WTC11 (cell line): ENCODE measurements around the gene ZNF564. TPM values are rescaled to one million over a fixed set of nuclear protein-coding genes. Genes with fewer than 3 reads are reported as not detected.

ENCODE experiments used
- ATAC-seq: fragments of 200-7000 bp; cut with Tn5 transposase; 2 replicates; pipeline ENCODE4 v1.10.0; 2021; ENCODE audit warnings: mild to moderate bottlenecking, moderate library complexity
- CTCF ChIA-PET: fragments of 300-600 bp; sonication (Branson Sonifier 250); formaldehyde crosslinking; loops from one replicate; lab custom pipeline; 2021; ENCODE audit warnings: antibody characterized with exemption; lab: Charles Lee
- POLR2A ChIA-PET: fragments of 350-600 bp; sonication (Branson Sonifier 250); formaldehyde crosslinking; loops from one replicate; lab custom pipeline; 2021; ENCODE audit warnings: antibody characterized with exemption; lab: Charles Lee
- DNase-seq: peaks from one replicate; pipeline ENCODE4 v3.0.0; 2021; ENCODE audit warnings: low spot score
- H3K27ac Mint-ChIP-seq: 2 replicates; pipeline ENCODE4 v1.8.0; 2021; ENCODE audit warnings: mixed read lengths
- H3K27me3 Mint-ChIP-seq: 2 replicates; pipeline ENCODE4 v1.8.0; 2021; ENCODE audit warnings: low read depth, mild to moderate bottlenecking, moderate library complexity, mixed read lengths
- H3K36me3 Mint-ChIP-seq: 2 replicates; pipeline ENCODE4 v1.8.0; 2021; ENCODE audit warnings: mixed read lengths
- H3K4me1 Mint-ChIP-seq: 2 replicates; pipeline ENCODE4 v1.8.0; 2022; ENCODE audit warnings: mixed read lengths
- H3K4me3 Mint-ChIP-seq: 2 replicates; pipeline ENCODE4 v1.8.0; 2021; ENCODE audit warnings: mild to moderate bottlenecking, moderate library complexity, mixed read lengths
- H3K9me3 Mint-ChIP-seq: 2 replicates; pipeline ENCODE4 v1.8.0; 2021; ENCODE audit warnings: mixed read lengths
- AFF4 ChIP-seq: sonication (generic); formaldehyde crosslinking; IDR thresholded peaks from 2 replicates; pipeline ENCODE4 v1.8.1; 2023; ENCODE audit warnings: mild to moderate bottlenecking, missing genetic modification reagents, borderline replicate concordance
- AR ChIP-seq: fragments of 250-450 bp; sonication (Bioruptor Pico); IDR thresholded peaks from 2 replicates; pipeline ENCODE4 v1.9.0; 2021; ENCODE audit warnings: mild to moderate bottlenecking
- ATF2 ChIP-seq: sonication (generic); formaldehyde crosslinking; IDR thresholded peaks from 2 replicates; pipeline ENCODE4 v1.8.1; 2022; ENCODE audit warnings: low read depth, missing genetic modification reagents, borderline replicate concordance
- ATF3 ChIP-seq: sonication (generic); formaldehyde crosslinking; conservative IDR thresholded peaks from 2 replicates; pipeline ENCODE4 v1.8.1; 2022; ENCODE audit warnings: mild to moderate bottlenecking, missing genetic modification reagents
- CBFB ChIP-seq: sonication (generic); formaldehyde crosslinking; IDR thresholded peaks from 2 replicates; pipeline ENCODE4 v1.8.1; 2022; ENCODE audit warnings: mild to moderate bottlenecking, low read depth, missing genetic modification reagents
- E2F5 ChIP-seq: sonication (generic); formaldehyde crosslinking; IDR thresholded peaks from 2 replicates; pipeline ENCODE4 v1.8.1; 2022; ENCODE audit warnings: mild to moderate bottlenecking, moderate library complexity, missing genetic modification reagents
- ERG ChIP-seq: fragments of 250-450 bp; sonication (Bioruptor Pico); IDR thresholded peaks from 2 replicates; pipeline ENCODE4 v1.8.0; 2021; ENCODE audit warnings: mild to moderate bottlenecking
- FOXJ3 ChIP-seq: sonication (generic); formaldehyde crosslinking; IDR thresholded peaks from 2 replicates; pipeline ENCODE4 v1.9.0; 2021; ENCODE audit warnings: missing genetic modification reagents, mild to moderate bottlenecking, borderline replicate concordance
- GABPB1 ChIP-seq: sonication (generic); formaldehyde crosslinking; IDR thresholded peaks from 2 replicates; pipeline ENCODE4 v1.8.1; 2023; ENCODE audit warnings: mild to moderate bottlenecking, missing genetic modification reagents
- IRF2 ChIP-seq: sonication (generic); formaldehyde crosslinking; IDR thresholded peaks from 2 replicates; pipeline ENCODE4 v1.8.0; 2022; ENCODE audit warnings: low read depth, missing genetic modification reagents, borderline replicate concordance
- MLX ChIP-seq: sonication (generic); formaldehyde crosslinking; IDR thresholded peaks from 2 replicates; pipeline ENCODE4 v1.8.1; 2023; ENCODE audit warnings: mild to moderate bottlenecking, missing genetic modification reagents, moderate library complexity
- NR1H2 ChIP-seq: sonication (generic); formaldehyde crosslinking; IDR thresholded peaks from 2 replicates; pipeline ENCODE4 v1.9.0; 2021; ENCODE audit warnings: mild to moderate bottlenecking, moderate library complexity, missing genetic modification reagents
- OVOL2 ChIP-seq: fragments of 250-450 bp; sonication (Bioruptor Pico); IDR thresholded peaks from 2 replicates; pipeline ENCODE4 v1.9.0; 2021; ENCODE audit warnings: mild to moderate bottlenecking, borderline replicate concordance
- PRRX2 ChIP-seq: fragments of 250-450 bp; sonication (Bioruptor Pico); IDR thresholded peaks from 2 replicates; pipeline ENCODE4 v1.8.0; 2021; ENCODE audit warnings: mild to moderate bottlenecking
- SP1 ChIP-seq: sonication (generic); formaldehyde crosslinking; conservative IDR thresholded peaks from 2 replicates; pipeline ENCODE4 v1.8.1; 2022; ENCODE audit warnings: missing genetic modification reagents
- ZBTB43 ChIP-seq: sonication (generic); formaldehyde crosslinking; IDR thresholded peaks from 2 replicates; pipeline ENCODE4 v1.8.1; 2023; ENCODE audit warnings: mild to moderate bottlenecking, missing genetic modification reagents
- ZMAT4 ChIP-seq: fragments of 250-450 bp; sonication (Bioruptor Pico); IDR thresholded peaks from 2 replicates; pipeline ENCODE4 v1.9.0; 2021; ENCODE audit warnings: mild to moderate bottlenecking
- ZNF219 ChIP-seq: sonication (generic); formaldehyde crosslinking; IDR thresholded peaks from 2 replicates; pipeline ENCODE4 v1.8.0; 2023; ENCODE audit warnings: missing genetic modification reagents, mild to moderate bottlenecking, borderline replicate concordance
- ZNF317 ChIP-seq: sonication (generic); formaldehyde crosslinking; IDR thresholded peaks from 2 replicates; pipeline ENCODE4 v1.8.1; 2023; ENCODE audit warnings: low read depth, mild to moderate bottlenecking, moderate library complexity, missing genetic modification reagents, borderline replicate concordance
- total RNA-seq: library from RNA; stranded (reverse); gene quantifications from 3 replicates; pipeline ENCODE4 v1.2.3, GENCODE V29; 2021

ZNF564 gene
- total RNA-seq, 1 experiment from 2014 or later = 11.1 TPM

- Mint-ChIP-seq H3K27ac (no peak overlapping the region), H3K4me1 (peaks cover 16% of the 10 kb centered on the region), H3K4me3 (peak overlapping the region; percentile 89), H3K36me3 (no peaks in the 10 kb centered on the region), H3K9me3 (no peaks in the 10 kb centered on the region), H3K27me3 (peaks cover 14% of the 10 kb centered on the region)
- DNase-seq (no peak), ATAC-seq (peak; percentile 36)
- TF ChIP-seq FOXJ3 = no peak
- CTCF ChIA-PET = interaction anchor here (0.6 to 2.9 kb wide), 5 partner anchors 11 to 425 kb away, joined by 3 to 12 read pairs (median 4); no protein-coding TSS in a partner anchor
- POLR2A ChIA-PET = interaction anchor here (0.7 to 2.4 kb wide), 3 partner anchors 11 to 184 kb away, joined by 3 to 15 read pairs (median 3); partner anchors contain the start of gene ZNF563
These were observed 66.2 kb downstream of the ZNF564 start for GRCh38 chr19:12485052-12485416.

GRCh38 chr19:12484371-12485051, 66.8 kb downstream of the ZNF564 start, which contains the start of gene ZNF709:
Gene ZNF709, minus strand, starts transcription at chr19:12484816. Its CDS starts 159 bp downstream, at chr19:12484657.
- peak; percentile 98 for ATAC-seq
- DNase-seq = peak; percentile 97
- POLR2A ChIA-PET = interaction anchor here (0.6 to 2.4 kb wide), 6 partner anchors 11 to 269 kb away, joined by 3 to 15 read pairs (median 4); partner anchors contain the start of genes ZNF443 and ZNF563
- Mint-ChIP-seq H3K4me3 (peak within 1 kb of the TSS; percentile 89), H3K27ac (no peak within 1 kb of the TSS; the same call in 1 of the 2 replicates), H3K4me1 (peaks cover 16% of the 10 kb centered on the region), H3K36me3 (no peaks in the 10 kb centered on the region), H3K27me3 (peaks cover 14% of the 10 kb centered on the region), H3K9me3 (no peaks in the 10 kb centered on the region)
- CTCF ChIA-PET = interaction anchor here (0.6 to 2.9 kb wide), 6 partner anchors 11 to 425 kb away, joined by 3 to 12 read pairs (median 4); partner anchors contain the start of genes ZNF442 and ZNF564
- TF ChIP-seq CBFB (CRISPR knock-in tag) (no peak), ZBTB43 (0 out of 2 replicates have a peak, but pooled peaks have one; percentile 43), ZMAT4 (CRISPR knock-in tag) (peak; percentile 87; the same call in 1 of the 2 replicates), AFF4 (no peak), NR1H2 (CRISPR knock-in tag) (no peak), ATF2 (CRISPR knock-in tag) (no peak), OVOL2 (peak; percentile 80; the same call in 1 of the 2 replicates), MLX (CRISPR knock-in tag) (no peak), E2F5 (CRISPR knock-in tag) (no peak; the same call in 1 of the 2 replicates), IRF2 (CRISPR knock-in tag) (no peak), GABPB1 (CRISPR knock-in tag) (peak; percentile 32; the same call in 1 of the 2 replicates), ATF3 (CRISPR knock-in tag) (no peak), ZNF317 (CRISPR knock-in tag) (no peak), ERG (CRISPR knock-in tag) (no peak), ZNF219 (CRISPR knock-in tag) (no peak), SP1 (CRISPR knock-in tag) (peak; percentile 73), AR (CRISPR knock-in tag) (no peak), PRRX2 (CRISPR knock-in tag) (no peak)
